ENCODE data around the gene ABCC3.

The ABCC3 gene

GRCh38 chr17:50685334-50685665 lies 50.6 kb downstream of the ABCC3 start:
- H3K27me3 ChIP-seq (ENCODE audit: control insufficient read depth, insufficient read depth, low read length), result no peaks in the 10 kb centered on the region
- no peaks in the 10 kb centered on the region for H3K36me3 ChIP-seq (ENCODE audit: control insufficient read depth, low read depth, low read length)
- no peak overlapping the region for H3K4me3 ChIP-seq (ENCODE audit: low read length)
- no peak overlapping the region for H3K27ac ChIP-seq (ENCODE audit: low read length)
- H3K9me3 ChIP-seq (ENCODE audit: control insufficient read depth, low read depth, low read length), result no peaks in the 10 kb centered on the region
- H3K9ac ChIP-seq (ENCODE audit: low read length), result no peak overlapping the region
- H3K4me1 ChIP-seq (ENCODE audit: control insufficient read depth, low read depth, low read length), result peaks cover 9% of the 10 kb centered on the region

GRCh38 chr17:50685691-50686493 lies 51.2 kb downstream of the ABCC3 start:
- no peaks in the 10 kb centered on the region for H3K9me3 ChIP-seq (ENCODE audit: control insufficient read depth, low read depth, low read length)
- H3K27me3 ChIP-seq (ENCODE audit: control insufficient read depth, insufficient read depth, low read length), result no peaks in the 10 kb centered on the region
- H3K27ac ChIP-seq (ENCODE audit: low read length), result no peak overlapping the region
- no peak overlapping the region for H3K4me3 ChIP-seq (ENCODE audit: low read length)
- no peak overlapping the region for H3K9ac ChIP-seq (ENCODE audit: low read length)
- peaks cover 14% of the 10 kb centered on the region for H3K4me1 ChIP-seq (ENCODE audit: control insufficient read depth, low read depth, low read length)
- H3K36me3 ChIP-seq (ENCODE audit: control insufficient read depth, low read depth, low read length), result no peaks in the 10 kb centered on the region

- H3K9ac ChIP-seq (ENCODE audit: low read length), result no peak overlapping the region
- peaks cover 15% of the 10 kb centered on the region for H3K4me1 ChIP-seq (ENCODE audit: control insufficient read depth, low read depth, low read length)
Observed at GRCh38 chr17:50686494-50687199, 52.0 kb downstream of the ABCC3 start.

GRCh38 chr17:50687200-50688066 lies 52.8 kb downstream of the ABCC3 start:
- no peak overlapping the region for H3K27ac ChIP-seq (ENCODE audit: low read length)
- H3K4me3 ChIP-seq (ENCODE audit: low read length), result no peak overlapping the region

More at GRCh38 chr17:50686494-50687199, 52.0 kb downstream of the ABCC3 start:
- H3K27me3 ChIP-seq (ENCODE audit: control insufficient read depth, insufficient read depth, low read length), result no peaks in the 10 kb centered on the region
- no peaks in the 10 kb centered on the region for H3K9me3 ChIP-seq (ENCODE audit: control insufficient read depth, low read depth, low read length)
- no peaks in the 10 kb centered on the region for H3K36me3 ChIP-seq (ENCODE audit: control insufficient read depth, low read depth, low read length)
- H3K4me3 ChIP-seq (ENCODE audit: low read length), result no peak overlapping the region
- H3K27ac ChIP-seq (ENCODE audit: low read length), result no peak overlapping the region

GRCh38 chr17:50688245-50688644 lies 53.6 kb downstream of the ABCC3 start:
- no peak overlapping the region for H3K27ac ChIP-seq (ENCODE audit: low read length)
- no peak overlapping the region for H3K9ac ChIP-seq (ENCODE audit: low read length)
- H3K27me3 ChIP-seq (ENCODE audit: control insufficient read depth, insufficient read depth, low read length), result no peaks in the 10 kb centered on the region
- H3K4me3 ChIP-seq (ENCODE audit: low read length), result no peak overlapping the region
- H3K36me3 ChIP-seq (ENCODE audit: control insufficient read depth, low read depth, low read length), result peaks cover 5% of the 10 kb centered on the region
- peaks cover 15% of the 10 kb centered on the region for H3K4me1 ChIP-seq (ENCODE audit: control insufficient read depth, low read depth, low read length)
- no peaks in the 10 kb centered on the region for H3K9me3 ChIP-seq (ENCODE audit: control insufficient read depth, low read depth, low read length)

More at GRCh38 chr17:50687200-50688066, 52.8 kb downstream of the ABCC3 start:
- Histone ChIP-seq H3K9me3 (ENCODE audit: control insufficient read depth, low read depth, low read length) (no peaks in the 10 kb centered on the region), H3K4me1 (ENCODE audit: control insufficient read depth, low read depth, low read length) (peaks cover 15% of the 10 kb centered on the region), H3K27me3 (ENCODE audit: control insufficient read depth, insufficient read depth, low read length) (no peaks in the 10 kb centered on the region), H3K9ac (ENCODE audit: low read length) (no peak overlapping the region), H3K36me3 (ENCODE audit: control insufficient read depth, low read depth, low read length) (peaks cover under 1% of the 10 kb centered on the region)

GRCh38 chr17:50689251-50689650 lies 54.6 kb downstream of the ABCC3 start:
- no peak overlapping the region for H3K4me3 ChIP-seq (ENCODE audit: low read length)
- H3K27me3 ChIP-seq (ENCODE audit: control insufficient read depth, insufficient read depth, low read length), result no peaks in the 10 kb centered on the region
- H3K9me3 ChIP-seq (ENCODE audit: control insufficient read depth, low read depth, low read length), result no peaks in the 10 kb centered on the region
- no peak overlapping the region for H3K9ac ChIP-seq (ENCODE audit: low read length)
- H3K4me1 ChIP-seq (ENCODE audit: control insufficient read depth, low read depth, low read length), result peaks cover 15% of the 10 kb centered on the region
- peaks cover 8% of the 10 kb centered on the region for H3K36me3 ChIP-seq (ENCODE audit: control insufficient read depth, low read depth, low read length)
- H3K27ac ChIP-seq (ENCODE audit: low read length), result no peak overlapping the region

- Histone ChIP-seq H3K9me3 (ENCODE audit: control insufficient read depth, low read depth, low read length) (no peaks in the 10 kb centered on the region), H3K27me3 (ENCODE audit: control insufficient read depth, insufficient read depth, low read length) (no peaks in the 10 kb centered on the region), H3K4me3 (ENCODE audit: low read length) (no peak overlapping the region), H3K9ac (ENCODE audit: low read length) (no peak overlapping the region), H3K4me1 (ENCODE audit: control insufficient read depth, low read depth, low read length) (peaks cover 11% of the 10 kb centered on the region), H3K36me3 (ENCODE audit: control insufficient read depth, low read depth, low read length) (peaks cover 15% of the 10 kb centered on the region), H3K27ac (ENCODE audit: low read length) (no peak overlapping the region)
Observed at GRCh38 chr17:50689956-50690886, 55.5 kb downstream of the ABCC3 start.

- Histone ChIP-seq H3K36me3 (ENCODE audit: control insufficient read depth, low read depth, low read length) (peaks cover 23% of the 10 kb centered on the region), H3K4me1 (ENCODE audit: control insufficient read depth, low read depth, low read length) (peaks cover 11% of the 10 kb centered on the region), H3K4me3 (ENCODE audit: low read length) (no peak overlapping the region), H3K27ac (ENCODE audit: low read length) (no peak overlapping the region), H3K9ac (ENCODE audit: low read length) (no peak overlapping the region), H3K27me3 (ENCODE audit: control insufficient read depth, insufficient read depth, low read length) (no peaks in the 10 kb centered on the region), H3K9me3 (ENCODE audit: control insufficient read depth, low read depth, low read length) (no peaks in the 10 kb centered on the region)
Observed at GRCh38 chr17:50690887-50691549, 56.3 kb downstream of the ABCC3 start.

GRCh38 chr17:50691550-50692447 lies 57.1 kb downstream of the ABCC3 start:
- H3K27me3 ChIP-seq (ENCODE audit: control insufficient read depth, insufficient read depth, low read length), result no peaks in the 10 kb centered on the region
- H3K27ac ChIP-seq (ENCODE audit: low read length), result no peak overlapping the region
- no peak overlapping the region for H3K9ac ChIP-seq (ENCODE audit: low read length)
- H3K36me3 ChIP-seq (ENCODE audit: control insufficient read depth, low read depth, low read length), result peaks cover 31% of the 10 kb centered on the region
- no peak overlapping the region for H3K4me3 ChIP-seq (ENCODE audit: low read length)
- H3K4me1 ChIP-seq (ENCODE audit: control insufficient read depth, low read depth, low read length), result peaks cover 11% of the 10 kb centered on the region
- no peaks in the 10 kb centered on the region for H3K9me3 ChIP-seq (ENCODE audit: control insufficient read depth, low read depth, low read length)
